ENCODE data around the gene NR5A1.

GRCh38 chr9:124550072-124550471 lies 42.9 kb upstream of the NR5A1 start:
- TF ChIP-seq CTCF (IDR thresholded peaks at IDR 0.05; ENCODE audit: low read depth, low read length, poor library complexity, severe bottlenecking): no peak
- TF ChIP-seq EZH2phosphoT487 (IDR thresholded peaks at IDR 0.05; ENCODE audit: borderline replicate concordance, low read length): no peak

Data from DOHH2 (cell line).